GM21737 (cell line): Measurements from ENCODE around the gene RAPGEF1.

Experiments
- ATAC-seq: cut with Tn5 transposase; IDR thresholded peaks from one replicate; pipeline ENCODE4 v1.9.1; 2021; ENCODE audit warnings: mild to moderate bottlenecking, moderate library complexity; ENCODE audit not compliant: unreplicated experiment

RAPGEF1 gene

GRCh38 chr9:131610231-131610761 is 129.6 kb downstream of the RAPGEF1 start:
- no peak for ATAC-seq

- no peak for ATAC-seq
Measured at GRCh38 chr9:131609099-131609830, 130.6 kb downstream of the RAPGEF1 start.

- no peak for ATAC-seq
Measured at GRCh38 chr9:131608493-131609037, 131.3 kb downstream of the RAPGEF1 start.

GRCh38 chr9:131607591-131607990 is 132.3 kb downstream of the RAPGEF1 start:
- ATAC-seq: no peak

GRCh38 chr9:131606896-131607567 is 132.8 kb downstream of the RAPGEF1 start:
- no peak for ATAC-seq

- no peak for ATAC-seq
Measured at GRCh38 chr9:131605770-131606590, 133.9 kb downstream of the RAPGEF1 start.

GRCh38 chr9:131603711-131604439 is 136.0 kb downstream of the RAPGEF1 start:
- ATAC-seq: no peak

GRCh38 chr9:131603199-131603598 is 136.7 kb downstream of the RAPGEF1 start:
- no peak for ATAC-seq

- no peak for ATAC-seq
Measured at GRCh38 chr9:131601683-131602181, 138.1 kb downstream of the RAPGEF1 start.

GRCh38 chr9:131598121-131598520 is 141.8 kb downstream of the RAPGEF1 start:
- ATAC-seq: no peak

- no peak for ATAC-seq
Measured at GRCh38 chr9:131597246-131597645, 142.6 kb downstream of the RAPGEF1 start.

GRCh38 chr9:131596430-131596743 is 143.5 kb downstream of the RAPGEF1 start:
- ATAC-seq: no peak

- no peak for ATAC-seq
Measured at GRCh38 chr9:131595696-131596429, 144.0 kb downstream of the RAPGEF1 start.

- ATAC-seq: no peak
Measured at GRCh38 chr9:131594906-131595665, 144.8 kb downstream of the RAPGEF1 start.

- no peak for ATAC-seq
Measured at GRCh38 chr9:131593936-131594665, 145.8 kb downstream of the RAPGEF1 start.

- ATAC-seq: no peak
Measured at GRCh38 chr9:131593091-131593820, 146.6 kb downstream of the RAPGEF1 start.

GRCh38 chr9:131591845-131592208 is 148.0 kb downstream of the RAPGEF1 start:
- no peak for ATAC-seq
